Lower leg skin (tissue), 4 donors: ENCODE results near the gene FUOM. TPM values are rescaled to one million over a fixed set of nuclear protein-coding genes. Genes with fewer than 3 reads are reported as not detected.

ENCODE experiments used
- DNase-seq, 2 donors: peaks; one replicate each; pipeline ENCODE4 v3.0.0-alpha.2; 2019; ENCODE audit warnings: low spot score in 2 of 2
- H3K4me3 ChIP-seq: fragments of 200-600 bp; sonication (generic); 2 replicates; pipeline ENCODE4 v1.5.1; 2017; ENCODE audit warnings: mild to moderate bottlenecking, low read depth; ENCODE audit not compliant: poor library complexity, severe bottlenecking
- CTCF ChIP-seq, 3 donors: fragments of 450-650 bp; IDR thresholded peaks; one replicate each; pipeline ENCODE4 v1.5.1; 2016; ENCODE audit warnings: antibody characterized with exemption in 3 of 3, mild to moderate bottlenecking in 3 of 3, moderate library complexity in 2 of 3
- POLR2A ChIP-seq, 2 donors: fragments of 450-650 bp; IDR thresholded peaks; one replicate each; pipeline ENCODE4 v1.6.1; 2016 to 2017; ENCODE audit warnings: antibody characterized with exemption in 2 of 2, mild to moderate bottlenecking in 1 of 2, moderate library complexity in 1 of 2
- WGBS, 2 donors: methylation state at CpG; one replicate each; pipeline ENCODE4 v1.1.5; 2018; 5-methylcytosine and 5-hydroxymethylcytosine counted together
- intact Hi-C: fragments of 100-400 bp; cut with DNase I; formaldehyde crosslinking; loops from one replicate; pipeline ENCODE4 v1.15.0; 2023; ENCODE audit warnings: low total_unique reads
- microRNA-seq, 2 donors: library from miRNA; unstranded; fragments of <30 nt; microRNA quantifications; one replicate each; pipeline ENCODE4, GENCODE V29; 2016; ENCODE audit warnings: borderline replicate concordance in 2 of 2, borderline number of aligned reads in 1 of 2
- total RNA-seq, 4 donors: library from RNA; depleted of rRNA; stranded (reverse); fragments of >200 nt; gene quantifications; one replicate each; pipeline ENCODE4 v1.1.0, GENCODE V29; 2016

FUOM gene
- total RNA-seq, 4 donors from 2014 or later: 11.1 to 15.8 (median 15.0) TPM

DNA sequence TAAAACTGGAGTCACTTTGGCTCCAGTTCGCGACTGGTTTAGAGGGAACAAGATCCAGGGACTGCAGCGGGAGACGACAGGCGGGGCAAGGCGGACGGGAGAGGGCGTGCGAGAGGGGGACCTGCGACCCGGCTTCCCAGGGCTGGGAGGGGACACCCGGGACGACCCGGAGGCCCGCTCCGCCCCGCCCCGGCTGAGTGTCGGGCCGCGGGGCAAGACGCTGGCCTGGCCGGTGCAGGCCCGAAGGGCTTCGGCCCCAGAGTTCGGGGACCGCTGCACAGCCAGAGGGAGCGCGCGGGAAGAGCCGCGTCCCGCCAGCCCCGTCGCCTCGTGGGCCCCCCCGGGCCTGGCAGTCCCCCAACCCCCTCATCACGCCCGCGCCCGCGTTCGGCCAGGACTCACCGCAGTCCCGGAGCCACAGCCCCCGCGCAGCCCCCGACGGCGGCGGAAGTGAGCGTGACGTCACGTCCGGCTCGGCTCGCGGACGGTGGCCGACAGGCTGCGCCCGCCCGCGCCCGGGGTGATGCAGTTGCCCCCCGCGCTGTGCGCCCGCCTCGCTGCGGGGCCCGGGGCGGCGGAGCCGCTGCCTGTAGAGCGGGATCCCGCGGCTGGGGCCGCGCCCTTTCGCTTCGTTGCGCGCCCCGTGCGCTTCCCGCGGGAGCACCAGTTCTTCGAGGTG, 49.3 kb downstream of the FUOM start, which contains the start of the genes TUBGCP2 and ZNF511:
TUBGCP2 (minus strand) TSS at position 452 of the 679 bp plus-strand sequence. CDS start 5,931 bp downstream, outside the sequence.
ZNF511 (plus strand) TSS at position 494 of the 679 bp plus-strand sequence; CDS start at position 524, 30 bp downstream.
- no peak for TF ChIP-seq CTCF (IDR thresholded peaks at IDR 0.05)
- peak in 1 of 2 donors; percentile 52 for TF ChIP-seq POLR2A (IDR thresholded peaks at IDR 0.05)
- 0 to 1% methylated on average over 26 to 49 of the region's 89 CpGs for WGBS, 2 donors
- peak; percentile 76 to 97 for DNase-seq
- H3K4me3 ChIP-seq: peak within 1 kb of the TSS; percentile 88
- intact Hi-C loops: no loop called here

- intact Hi-C loops: no loop called here
- peak overlapping the region; percentile 88 for H3K4me3 ChIP-seq
- DNase-seq: peak; percentile 71 to 95
- no peak for TF ChIP-seq POLR2A (IDR thresholded peaks at IDR 0.05)
- no peak for TF ChIP-seq CTCF (IDR thresholded peaks at IDR 0.05)
- WGBS, 2 donors: 1 to 3% methylated on average over 25 of the region's 25 CpGs
Observed at GRCh38 chr10:133307776-133308420, 49.9 kb downstream of the FUOM start.

DNA sequence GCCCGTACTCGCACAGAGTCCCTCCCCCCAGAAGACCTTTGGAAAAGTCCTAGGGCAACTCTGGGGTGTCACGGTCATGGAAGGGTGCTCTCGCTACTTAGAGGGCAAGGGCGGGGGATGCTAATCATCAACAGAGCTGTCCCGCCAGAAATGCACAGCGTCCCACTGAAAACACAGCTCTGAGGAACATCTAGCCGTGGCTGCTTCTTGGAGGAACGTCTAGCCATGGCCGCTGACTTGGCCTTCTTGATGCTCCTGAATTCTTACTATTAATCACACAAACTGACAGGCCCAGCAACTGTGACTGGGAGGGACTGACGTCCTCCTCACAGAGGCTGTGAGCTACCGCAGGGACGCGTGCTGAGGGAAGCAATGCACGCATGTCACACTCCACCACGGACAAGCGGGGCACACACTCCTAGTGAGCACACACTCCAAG, 50.9 kb downstream of the FUOM start:
- DNase-seq: no peak
- intact Hi-C loops: no loop called here
- H3K4me3 ChIP-seq: no peak overlapping the region
- TF ChIP-seq POLR2A (IDR thresholded peaks at IDR 0.05) (no peak), CTCF (IDR thresholded peaks at IDR 0.05) (no peak)
- whole genome bisulfite sequencing, 2 donors: 85 to 88% methylated on average over 17 of the region's 17 CpGs

DNA sequence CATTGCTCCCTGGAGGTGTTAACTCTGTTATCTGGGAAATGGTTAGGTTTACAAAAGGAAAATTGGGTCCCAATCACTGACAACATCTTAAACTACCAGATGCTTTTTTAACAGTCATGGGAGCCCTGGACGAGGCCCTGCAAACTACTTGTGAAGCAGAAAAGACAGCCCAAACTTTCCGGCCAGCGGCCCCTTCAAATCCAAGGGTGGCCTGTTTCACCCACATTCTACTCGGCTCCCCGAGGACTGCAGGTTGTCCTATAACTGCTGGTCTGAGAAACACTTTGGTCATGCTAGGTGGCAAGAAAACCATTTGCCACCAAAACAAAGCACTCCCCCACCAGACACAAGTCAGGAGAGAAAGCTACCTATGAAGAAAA, 51.7 kb downstream of the FUOM start:
- no peak for TF ChIP-seq CTCF (IDR thresholded peaks at IDR 0.05)
- TF ChIP-seq POLR2A (IDR thresholded peaks at IDR 0.05): no peak
- H3K4me3 ChIP-seq: no peak overlapping the region
- intact Hi-C loops: no loop called here
- WGBS, 2 donors: 93 to 95% methylated on average over 5 of the region's 5 CpGs
- no peak for DNase-seq

Small RNAs within 50 kb of the gene (microRNA-seq; reads per million reads assigned to microRNA genes)
- gene MIR3944: 0 to 0.57 reads per million in 2 donors

Other genes starting within 250 kb of the FUOM start
- under 1 TPM; 0.19 to 0.59 (median 0.39) TPM for gene KNDC1, start 197.8 kb downstream of the FUOM start, total RNA-seq
- gene UTF1, start 127.8 kb downstream of the FUOM start, total RNA-seq: not detected
- gene VENTX, start 120.2 kb downstream of the FUOM start, total RNA-seq: under 1 TPM in 2 of 4 donors, not detected in 2; 0.42 to 0.65 TPM
- 1 to 10 TPM; 3.3 to 5.9 (median 4.6) TPM for gene ADAM8, start 81.2 kb downstream of the FUOM start, total RNA-seq
- 10 to 100 TPM; 41.1 to 75.7 (median 43.5) TPM for gene TUBGCP2, start 49.1 kb downstream of the FUOM start, total RNA-seq
- gene ZNF511, start 49.1 kb downstream of the FUOM start, total RNA-seq: 10 to 100 TPM; 15.8 to 30.3 (median 22.0) TPM
- gene CALY, start 21.1 kb downstream of the FUOM start, total RNA-seq: not detected
- not detected for gene PRAP1, start 10.6 kb downstream of the FUOM start, total RNA-seq
- gene ECHS1, start 15.3 kb upstream of the FUOM start, total RNA-seq: 10 to 100 TPM; 40.0 to 85.7 (median 61.8) TPM
- 10 to 100 TPM in 3 of 4 donors, 1 to 10 TPM in 1; 8.1 to 21.8 (median 14.4) TPM for gene PAOX, start 21.2 kb upstream of the FUOM start, total RNA-seq
- gene MTG1, start 36.1 kb upstream of the FUOM start, total RNA-seq: 10 to 100 TPM; 16.4 to 36.0 (median 25.6) TPM
- under 1 TPM in 2 of 4 donors, not detected in 2; 0.13 to 0.19 TPM for gene SPRN, start 66.6 kb upstream of the FUOM start, total RNA-seq
- gene SCART1, start 95.9 kb upstream of the FUOM start, total RNA-seq: 1 to 10 TPM in 3 of 4 donors, under 1 TPM in 1; 0.80 to 2.2 (median 1.6) TPM
- 10 to 100 TPM; 15.2 to 68.5 (median 20.3) TPM for gene CYP2E1, start 169.3 kb upstream of the FUOM start, total RNA-seq
- gene SYCE1, start 207.6 kb upstream of the FUOM start, total RNA-seq: 1 to 10 TPM in 1 of 4 donors, not detected in 3; 3.5 TPM